ENCODE measurements around the gene GNAS.
"Not testable (repeated sequence)": the region's sequence is repeated elsewhere in the genome, so short reads cannot be mapped to it uniquely, and the experiment has no call there.

Gene GNAS

DNA sequence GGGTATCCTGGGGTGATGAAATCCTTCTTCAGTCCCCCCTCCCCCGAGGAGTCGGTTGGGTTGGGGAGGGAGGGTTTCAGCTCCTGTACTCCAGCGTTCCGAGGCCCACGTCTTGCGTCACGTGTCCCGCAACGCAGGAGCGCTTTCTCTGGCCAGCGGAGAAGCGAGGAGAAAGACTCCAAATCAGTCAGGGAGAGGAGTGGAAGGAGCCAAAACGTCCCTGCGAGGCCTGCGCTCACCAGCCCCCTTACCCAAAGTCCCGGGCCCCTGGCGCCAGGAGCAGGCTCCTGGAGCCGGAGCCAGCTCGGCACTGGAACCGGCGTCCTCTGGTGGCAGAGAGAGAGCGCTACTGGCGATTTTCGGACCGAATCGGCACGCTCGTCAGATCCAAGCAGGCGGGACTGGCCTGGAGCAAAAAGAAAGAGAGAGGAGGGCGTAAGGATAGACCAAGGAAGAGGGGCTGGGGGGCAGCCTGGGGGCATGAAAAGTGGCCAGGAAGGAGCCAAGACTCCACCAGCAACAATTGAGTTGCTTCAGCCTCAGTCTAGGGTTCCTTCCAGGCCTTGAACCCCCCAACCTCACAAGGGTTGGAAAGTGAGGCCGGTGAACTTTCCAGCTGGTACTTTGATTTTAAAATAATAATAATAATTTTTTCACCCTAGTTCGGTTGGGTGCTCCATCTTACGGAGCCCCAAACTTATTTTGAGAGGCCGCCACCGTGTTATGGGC, at the start of gene GNAS:
Gene GNAS, plus strand, starts transcription at position 174 of the 729 bp plus-strand sequence.
- peak; percentile 38 for DNase-seq (ENCODE audit: low read depth)

DNA sequence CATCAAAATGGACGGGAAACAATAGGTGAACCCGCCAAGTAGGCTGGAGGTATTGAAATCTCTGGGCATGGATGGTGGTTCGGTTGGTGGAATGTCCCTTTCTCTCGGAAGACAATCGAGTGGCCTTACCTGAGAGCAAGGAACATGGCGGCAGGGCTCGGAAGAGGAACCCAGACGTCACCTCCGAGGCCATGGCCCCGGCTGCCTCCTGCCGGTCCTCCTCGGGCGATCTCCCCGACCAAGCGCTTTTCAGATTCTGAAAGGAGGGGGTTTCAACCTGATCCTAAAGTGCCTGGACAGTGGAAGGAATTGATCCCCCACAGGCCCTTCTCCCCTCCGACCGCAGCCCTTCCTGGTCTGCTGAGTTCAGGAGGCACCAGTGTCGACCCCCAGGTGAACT, 49.0 kb upstream of the GNAS start:
- DNase-seq (ENCODE audit: low read depth) = no peak

DNA sequence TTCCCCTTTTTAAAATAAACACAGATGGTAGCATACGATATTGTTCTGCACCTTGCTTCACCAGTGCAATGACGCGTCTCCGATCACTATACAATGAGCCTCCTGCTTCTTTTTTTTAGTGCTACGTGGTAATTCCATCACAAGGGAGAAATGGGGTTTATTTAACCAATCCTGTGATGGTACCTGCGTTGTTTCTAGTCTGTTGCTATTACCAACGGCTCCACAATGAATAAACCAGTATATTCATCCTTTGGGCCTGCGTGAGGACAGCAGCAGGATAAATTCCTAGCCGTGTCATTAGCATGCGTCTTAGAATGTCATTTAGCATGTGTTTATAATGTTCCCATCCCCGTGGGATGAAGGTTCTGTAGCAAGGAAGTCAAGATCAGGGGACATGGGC, 44.7 kb upstream of the GNAS start:
- no peak for DNase-seq (ENCODE audit: low read depth)

DNA sequence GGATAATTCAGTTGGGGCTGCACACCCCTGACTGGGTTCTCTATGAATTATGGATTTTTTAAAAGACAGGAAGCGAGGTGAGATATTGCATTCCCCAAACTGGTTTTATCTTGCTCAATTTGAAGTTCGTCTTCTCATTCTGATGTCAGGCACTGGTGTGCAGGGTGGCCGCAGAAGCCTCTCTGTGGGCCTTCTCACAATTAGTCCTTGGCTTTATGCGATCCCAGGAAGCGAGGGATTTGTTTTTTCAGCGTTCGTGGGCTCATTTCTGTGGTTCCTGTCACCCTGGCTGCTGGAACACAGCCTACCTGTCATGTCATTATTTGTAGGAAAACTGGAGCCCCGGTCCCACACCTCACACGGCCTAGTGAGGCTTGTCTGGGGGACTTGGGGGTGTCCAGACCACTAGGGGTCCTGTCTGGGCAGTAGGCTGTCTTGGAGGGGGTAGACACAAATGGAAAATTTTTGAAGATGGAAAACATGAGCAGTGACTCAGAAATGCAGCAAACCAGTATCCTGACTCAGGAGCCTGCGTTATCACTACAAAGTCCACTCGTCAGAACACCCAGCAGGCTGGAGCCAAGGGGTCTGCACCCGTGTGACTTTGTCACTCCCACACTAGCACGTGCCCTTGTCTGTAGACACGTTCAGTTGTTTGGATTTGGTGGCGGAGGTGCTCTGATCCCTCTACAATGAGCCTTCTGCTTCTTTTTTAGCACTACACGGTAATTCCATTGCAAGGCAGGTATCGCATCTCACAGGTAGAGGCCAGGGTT, 44.1 kb upstream of the GNAS start:
- no peak for DNase-seq (ENCODE audit: low read depth)

DNA sequence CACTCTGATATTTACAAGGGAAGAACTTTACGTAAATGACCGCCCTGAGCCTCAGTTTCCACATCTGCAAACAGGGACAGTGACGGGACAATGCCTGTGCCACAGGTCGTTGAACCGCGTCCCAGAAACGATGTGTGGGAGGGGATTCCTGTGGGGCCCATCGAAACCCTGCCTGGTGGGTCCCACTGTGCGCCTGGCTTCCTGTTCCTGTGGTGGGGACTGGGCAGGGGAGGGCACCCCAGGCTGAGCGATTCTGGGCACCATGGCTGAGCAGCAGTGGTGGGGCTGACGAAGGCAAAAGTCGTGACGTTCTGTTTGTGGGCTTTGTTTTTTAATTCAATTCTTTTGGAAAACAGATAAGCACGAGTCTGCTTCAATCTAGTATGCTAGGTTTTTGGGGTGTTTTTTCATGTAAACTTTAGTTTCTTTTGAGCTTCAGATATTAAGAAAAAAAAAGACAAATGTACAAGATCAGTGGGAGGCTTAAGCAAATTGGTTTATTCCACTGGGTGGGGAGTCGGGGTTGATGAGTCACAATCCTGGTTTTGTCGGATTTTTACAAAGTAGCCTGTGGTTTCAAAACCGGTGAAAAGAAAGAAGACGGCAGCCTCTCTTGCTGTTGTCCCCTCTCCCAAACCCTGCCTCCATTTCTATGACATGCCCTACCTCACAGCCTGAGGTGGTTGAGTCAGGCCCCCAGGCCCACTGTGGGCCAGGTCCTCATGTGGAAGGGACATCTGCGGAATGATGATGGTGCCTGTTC, 42.2 kb upstream of the GNAS start:
- DNase-seq (ENCODE audit: low read depth) = no peak

DNA sequence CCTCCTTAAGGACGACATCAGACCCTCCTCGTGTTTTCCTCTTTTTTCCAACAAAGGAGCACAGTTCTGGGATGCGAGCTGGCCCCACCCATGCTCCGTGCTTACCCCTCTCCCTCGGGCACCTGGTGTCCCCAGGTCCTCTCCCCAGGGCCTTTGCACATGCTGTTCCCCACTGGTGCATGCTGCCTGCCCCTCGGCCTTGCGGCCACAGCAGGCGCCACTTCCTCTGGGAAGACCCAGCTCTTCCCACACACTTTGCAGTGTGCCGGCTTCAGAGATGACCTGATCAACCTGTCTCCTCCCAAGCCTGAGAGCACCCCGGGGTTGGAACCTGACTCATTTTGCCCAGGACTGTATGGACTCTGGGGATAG, 41.7 kb upstream of the GNAS start:
- no peak for DNase-seq (ENCODE audit: low read depth)

DNA sequence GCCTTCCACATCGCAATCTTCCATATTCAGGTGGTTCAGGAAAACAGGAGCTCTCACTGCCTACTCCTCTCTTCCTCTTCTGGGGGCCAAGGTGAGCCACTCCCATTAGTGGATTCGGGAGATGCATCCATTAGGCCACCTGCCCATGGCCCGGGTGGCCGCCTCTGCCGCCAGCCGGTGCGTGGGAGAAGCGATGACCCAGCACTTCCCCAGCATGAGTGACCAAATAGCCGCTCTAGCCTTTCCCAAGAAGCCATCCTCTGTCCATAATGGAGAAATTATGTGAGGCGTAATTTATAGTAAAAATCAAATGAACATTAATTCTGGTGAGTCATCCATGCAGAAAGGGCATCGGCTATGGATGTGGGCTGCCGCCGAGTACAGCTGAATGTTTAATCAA, 41.2 kb upstream of the GNAS start:
- DNase-seq (ENCODE audit: low read depth) = no peak

DNA sequence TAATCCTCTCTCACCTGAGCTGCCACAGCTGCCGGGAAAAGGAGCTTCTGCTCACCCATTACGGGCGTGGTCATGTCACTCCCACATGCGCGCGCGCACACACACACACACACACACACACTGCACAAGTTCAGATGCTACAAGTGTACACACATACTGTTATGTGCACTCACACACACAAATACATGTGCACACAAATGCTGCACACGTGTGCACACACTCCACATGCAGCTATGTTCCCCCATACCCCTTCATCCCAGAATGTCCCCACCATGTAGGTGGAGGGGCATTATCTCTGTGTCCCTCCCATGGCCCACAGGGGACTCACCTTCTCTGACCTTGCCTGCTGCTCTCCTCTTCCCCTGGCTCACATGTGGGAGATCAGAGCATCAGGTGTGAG, 39.1 kb upstream of the GNAS start:
- DNase-seq (ENCODE audit: low read depth) = no peak

DNA sequence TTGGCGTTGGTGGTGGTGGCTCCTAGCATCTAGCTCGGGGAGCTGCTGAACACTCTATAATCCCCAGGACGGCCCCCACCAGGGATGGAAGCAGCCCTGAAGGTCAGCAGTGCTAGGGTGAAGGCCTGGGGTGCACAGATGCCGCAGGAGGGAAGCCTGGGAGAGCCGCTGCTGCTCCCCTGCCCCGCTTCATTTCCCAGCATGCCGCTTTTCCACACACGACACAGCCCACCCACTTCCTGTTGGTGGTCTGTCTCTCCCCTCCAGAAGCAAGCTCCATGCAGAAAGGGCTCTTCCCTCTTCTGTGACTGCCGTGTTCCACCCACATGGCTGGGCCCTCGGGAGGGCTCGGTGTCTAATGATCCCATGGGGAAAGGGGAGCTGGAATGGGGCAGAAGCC, 37.1 kb upstream of the GNAS start:
- DNase-seq (ENCODE audit: low read depth) = no peak

DNA sequence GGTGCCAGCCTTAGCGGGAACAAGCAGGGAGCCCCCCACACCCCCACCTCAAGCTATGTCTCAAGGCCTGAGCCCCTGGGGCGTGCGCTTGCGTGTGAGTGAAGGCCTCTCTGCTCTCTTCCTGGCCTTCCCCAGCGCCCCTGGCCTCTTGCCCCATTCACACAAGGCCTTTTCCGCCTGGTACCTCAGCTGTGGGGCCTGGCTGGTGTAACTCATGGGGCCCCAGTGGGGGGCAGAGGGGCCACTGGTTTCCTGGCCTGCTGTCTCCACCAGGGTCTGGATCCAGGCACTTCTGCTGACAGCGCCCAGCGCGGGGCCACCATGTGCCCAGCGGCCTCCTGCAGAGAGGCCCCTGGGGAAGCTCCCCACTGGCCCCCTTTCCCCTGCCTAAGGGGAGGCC, 36.5 kb upstream of the GNAS start:
- no peak for DNase-seq (ENCODE audit: low read depth)

DNA sequence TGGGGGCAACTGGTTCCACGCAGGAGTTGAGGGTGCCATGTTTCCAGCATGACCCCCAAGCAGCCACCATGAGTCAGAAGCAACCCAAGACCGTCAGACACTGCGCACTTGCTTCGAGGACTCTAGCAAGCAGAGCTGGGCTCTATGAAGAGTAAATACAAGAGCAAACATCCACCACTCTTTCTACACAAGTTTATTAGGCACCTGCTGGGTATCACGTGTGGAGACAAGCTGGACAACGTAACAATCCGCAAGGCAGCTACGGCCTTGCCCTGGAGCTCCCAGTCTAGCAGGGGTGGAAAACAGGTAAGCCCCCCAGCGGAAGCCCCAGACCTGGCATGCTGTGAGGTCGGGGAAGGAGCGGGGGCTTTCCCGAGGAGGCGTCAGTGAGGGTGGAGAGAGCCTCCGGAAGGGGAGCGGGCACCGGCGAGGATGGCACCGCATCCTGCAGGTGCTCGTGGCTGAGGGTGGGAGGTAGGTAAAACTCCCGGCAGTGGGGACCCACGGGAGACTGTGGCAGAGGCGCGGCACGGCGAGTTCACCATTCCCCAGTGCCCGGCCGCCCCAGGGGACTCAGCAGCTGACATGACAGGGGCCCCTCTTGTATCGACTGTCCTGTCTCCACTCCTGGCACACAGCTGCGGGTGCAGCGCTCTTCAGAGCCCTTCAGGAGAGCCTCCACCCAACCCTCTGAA, 35.4 kb upstream of the GNAS start:
- no peak for DNase-seq (ENCODE audit: low read depth)

DNA sequence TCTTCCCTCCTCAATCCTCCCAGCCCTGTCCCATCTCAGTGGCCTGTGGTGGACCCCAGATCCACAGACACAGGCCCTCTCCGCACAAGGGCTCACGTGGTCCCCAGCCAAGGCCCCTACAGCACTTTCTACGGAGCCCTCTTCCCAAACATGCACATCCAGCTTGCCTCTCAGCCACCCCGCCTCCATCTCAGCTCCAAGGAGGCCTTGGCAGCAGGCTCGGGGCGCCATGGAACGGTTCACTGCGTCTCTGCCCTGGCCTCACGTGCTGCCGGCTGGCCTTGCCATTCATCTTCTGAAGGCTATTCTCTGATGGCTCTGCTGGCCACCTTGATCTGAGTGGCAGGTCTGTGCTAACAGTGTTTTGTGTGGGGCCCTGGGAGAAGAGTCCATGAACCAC, 34.8 kb upstream of the GNAS start:
- no peak for DNase-seq (ENCODE audit: low read depth)

DNA sequence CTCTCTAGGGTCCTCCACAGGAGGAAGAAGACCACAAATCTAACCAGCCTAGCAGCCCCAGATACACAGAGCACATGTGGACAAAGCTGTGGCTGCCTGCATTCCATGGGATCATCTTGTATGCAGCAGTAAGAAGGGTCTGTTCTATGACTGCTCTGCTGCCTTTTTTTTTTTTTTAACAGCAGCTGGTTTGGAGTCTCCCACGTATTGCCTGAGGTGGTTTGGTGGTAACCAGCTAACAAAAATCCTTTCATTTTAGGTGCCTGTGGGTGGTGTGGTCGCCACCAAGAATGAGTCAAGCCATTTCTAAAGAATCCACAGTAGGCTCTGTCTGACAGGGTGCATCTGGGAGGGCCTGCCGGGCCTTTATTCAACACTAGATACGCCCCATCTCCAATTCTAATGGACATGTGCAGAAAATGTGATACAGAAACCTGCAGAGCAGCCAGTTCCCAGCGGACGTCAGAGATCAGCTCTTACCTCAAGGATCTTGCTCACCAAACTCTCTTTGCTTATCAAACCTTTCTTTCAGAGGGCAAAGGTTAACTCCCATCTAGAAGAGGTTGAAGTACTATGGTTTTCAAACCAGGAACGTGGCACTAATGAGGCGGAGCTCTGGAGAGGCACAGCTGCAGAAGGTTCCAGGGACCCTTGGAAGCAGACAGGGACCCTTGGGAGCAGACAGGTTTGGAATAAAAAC, 33.8 kb upstream of the GNAS start:
- no peak for DNase-seq (ENCODE audit: low read depth)

DNA sequence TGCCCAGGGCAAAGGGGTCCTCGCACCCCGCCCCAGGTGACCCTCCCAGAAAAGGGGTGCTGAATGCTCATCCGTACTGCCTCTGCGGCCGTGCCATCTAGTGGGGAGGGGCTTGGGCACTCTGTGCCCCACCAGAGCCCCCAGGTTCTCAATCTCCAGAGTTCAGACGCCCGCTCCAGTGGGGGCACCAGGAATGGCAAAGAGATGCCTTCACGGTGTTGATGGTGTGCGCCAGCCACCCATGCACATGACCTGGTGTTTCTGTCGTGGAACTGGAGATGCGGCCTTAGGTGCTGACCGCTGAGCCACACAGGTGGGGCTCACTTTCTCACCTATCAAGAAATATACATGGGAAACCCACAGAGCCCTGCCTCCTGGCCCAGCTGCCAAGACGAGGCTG, 32.6 kb upstream of the GNAS start:
- no peak for DNase-seq (ENCODE audit: low read depth)

DNA sequence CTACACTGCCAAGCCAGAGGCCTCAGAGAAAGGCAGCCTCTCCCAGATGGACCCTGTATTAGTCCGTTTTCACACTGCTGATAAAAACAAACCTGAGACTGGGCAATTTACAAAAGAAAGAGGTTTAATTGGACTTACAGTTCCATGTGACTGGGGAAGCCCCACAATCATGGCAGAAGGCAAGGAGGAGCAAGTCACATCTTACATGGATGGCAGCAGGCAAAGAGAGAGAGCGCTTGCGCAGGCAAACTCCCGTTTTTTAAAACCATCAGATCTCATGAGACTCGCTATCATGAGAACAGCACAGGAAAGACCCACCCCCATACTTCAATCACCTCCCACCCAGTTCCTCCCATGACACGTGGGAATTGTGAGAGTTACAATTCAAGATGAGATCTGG, 32.0 kb upstream of the GNAS start:
- not testable (repeated sequence) for DNase-seq (ENCODE audit: low read depth)

DNA sequence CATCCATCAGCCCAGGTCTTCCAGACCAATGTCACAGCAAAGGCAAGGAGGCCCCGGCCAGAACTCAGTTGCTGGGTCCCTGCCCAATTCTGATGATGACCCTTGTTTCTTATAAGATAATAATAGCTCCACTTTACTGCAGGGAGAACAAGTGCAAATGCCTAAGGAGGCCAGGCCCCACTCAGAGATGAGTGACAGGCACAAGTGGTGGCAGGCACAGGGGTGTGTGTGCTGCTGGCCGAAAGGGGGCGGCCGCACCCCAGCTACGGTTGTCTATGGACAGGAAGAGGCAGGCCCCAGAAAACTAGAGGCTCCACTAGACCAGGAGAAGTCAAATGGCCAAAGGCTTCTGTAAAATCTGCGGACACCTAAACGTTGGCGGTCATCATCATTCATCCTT, 30.4 kb upstream of the GNAS start:
- DNase-seq (ENCODE audit: low read depth) = no peak

DNA sequence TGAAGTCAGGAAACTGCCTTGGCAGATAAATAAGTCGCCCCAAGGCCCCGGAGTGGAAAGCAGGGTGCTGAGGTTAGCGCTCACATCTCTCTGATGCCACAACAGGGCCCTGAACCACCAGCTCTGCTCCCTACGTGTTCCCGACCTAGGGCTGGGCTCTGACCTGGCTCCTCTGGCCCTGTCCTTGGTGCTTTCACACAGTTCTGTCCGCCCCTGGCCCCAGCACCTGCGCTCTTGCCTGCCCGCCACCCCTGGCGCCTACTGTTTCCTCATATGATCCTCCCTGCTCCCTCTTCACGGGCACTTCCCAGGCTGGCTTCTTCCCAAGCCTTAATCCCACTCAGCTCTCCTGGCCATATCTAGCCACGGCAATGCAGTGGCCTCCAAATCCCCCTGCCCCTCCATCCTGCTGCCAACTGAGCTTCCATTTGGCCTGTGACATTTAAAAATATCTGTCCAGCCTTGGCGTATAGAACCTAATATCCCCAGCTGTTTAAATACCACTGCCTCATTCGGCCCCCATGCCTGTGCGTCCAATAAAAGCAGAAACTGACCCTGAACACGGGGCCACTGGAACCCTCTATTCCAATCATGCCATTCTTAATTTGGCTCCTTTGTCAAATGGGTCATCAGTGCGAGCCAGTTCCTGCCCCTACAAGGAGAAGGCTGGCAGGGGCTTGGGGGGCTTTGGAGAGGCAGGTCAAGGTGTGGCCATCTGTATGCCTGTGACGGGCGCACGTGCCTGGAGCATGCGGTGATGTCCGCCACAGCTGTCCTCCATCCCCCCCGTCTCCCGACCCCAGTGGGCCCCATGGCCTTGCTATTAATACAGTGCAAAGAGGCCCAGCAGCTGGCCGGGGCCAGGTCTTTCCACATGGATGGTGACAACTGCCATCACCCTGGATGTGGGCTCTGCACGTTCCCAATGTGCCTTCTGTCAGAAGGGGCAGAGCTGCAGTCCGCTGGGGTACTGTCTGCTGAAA, 29.5 kb upstream of the GNAS start:
- DNase-seq (ENCODE audit: low read depth) = no peak

DNA sequence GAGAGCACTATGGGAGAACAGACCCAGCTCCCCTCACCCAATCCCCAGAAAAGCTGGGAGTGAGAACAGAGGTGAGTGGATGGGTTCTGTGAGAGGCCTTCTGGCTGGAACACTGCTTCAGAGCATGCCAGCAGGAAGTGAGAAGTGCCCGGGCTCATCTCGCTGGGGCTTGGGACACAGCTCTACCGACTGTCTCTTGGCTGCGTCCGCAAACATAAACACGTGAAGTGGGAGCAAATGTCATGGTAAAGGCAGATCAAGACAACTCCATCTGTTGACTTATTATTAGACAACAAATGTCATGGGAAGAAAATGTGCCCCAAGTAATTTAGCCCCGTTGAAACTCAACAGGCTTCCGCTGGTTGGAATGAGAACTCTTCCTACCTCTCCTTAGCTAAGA, 27.7 kb upstream of the GNAS start:
- DNase-seq (ENCODE audit: low read depth) = no peak

DNA sequence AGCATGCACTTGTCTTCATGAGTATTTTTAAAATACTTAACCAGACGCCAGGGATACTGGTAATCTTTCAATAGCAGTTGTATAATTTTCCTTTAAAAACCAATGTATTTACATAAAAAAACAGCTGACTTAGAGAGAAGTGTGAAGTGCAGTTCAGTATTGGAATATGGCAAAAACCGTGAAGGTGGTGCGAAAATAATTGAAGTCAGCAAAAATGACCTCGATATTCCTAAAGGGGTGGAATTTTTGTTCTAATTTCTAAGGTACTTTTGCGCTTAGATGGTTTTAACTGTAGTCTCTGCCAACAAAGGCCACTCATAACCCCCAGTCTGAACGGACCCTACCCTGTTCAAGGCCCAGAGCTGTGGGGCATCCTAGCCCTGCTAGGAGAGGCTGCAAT, 27.1 kb upstream of the GNAS start:
- DNase-seq (ENCODE audit: low read depth) = no peak

DNA sequence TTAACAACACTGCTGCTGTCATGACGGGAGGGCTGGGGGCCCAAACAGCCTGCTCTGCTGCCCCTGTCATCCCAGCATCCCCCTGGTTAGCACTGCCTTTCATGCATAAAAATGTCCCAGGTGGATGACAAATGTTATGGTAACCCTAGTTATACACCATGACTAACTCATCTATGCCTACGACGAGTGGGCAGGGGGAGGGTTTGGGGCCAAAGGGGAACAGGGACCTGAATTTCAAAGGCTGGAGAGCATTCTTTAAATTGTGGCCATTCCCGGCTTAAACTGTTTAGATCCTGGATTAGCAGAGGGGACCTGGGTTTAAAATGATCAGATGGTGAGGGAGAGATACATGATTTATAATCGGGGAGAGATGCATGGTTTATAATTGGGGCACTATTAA, 26.2 kb upstream of the GNAS start:
- DNase-seq (ENCODE audit: low read depth) = no peak

DNA sequence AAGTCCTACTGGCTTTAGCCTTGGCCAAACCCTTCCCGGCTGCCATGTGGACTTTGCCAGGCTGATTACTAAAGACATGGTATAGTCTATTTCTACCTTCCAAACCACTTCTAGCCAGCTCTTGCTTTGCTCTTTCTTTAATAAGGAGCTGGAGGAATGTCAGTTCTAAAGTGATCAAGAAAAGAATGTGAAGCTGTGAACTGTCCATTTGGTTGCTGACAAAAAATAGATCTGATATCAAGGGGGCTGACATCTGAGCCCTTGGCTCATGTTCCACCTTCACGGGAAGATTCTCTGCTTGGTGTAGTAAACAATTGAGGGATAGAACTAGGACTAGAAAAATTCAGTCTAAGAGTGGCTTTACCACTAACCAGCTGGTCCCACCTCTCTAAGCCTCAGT, 24.4 kb upstream of the GNAS start:
- no peak for DNase-seq (ENCODE audit: low read depth)
